T-helper 2 cell (primary cell): ENCODE results near the gene USP40.

Experiments
- DNase-seq, 5 experiments: peaks; one replicate each; pipeline versions ENCODE4 v3.0.0 to v3.0.0-alpha.2; 2012 to 2022

The USP40 gene

GRCh38 chr2:233458031-233458610, 108.5 kb downstream of the USP40 start:
- DNase-seq: no peak

GRCh38 chr2:233457356-233457755, 109.2 kb downstream of the USP40 start:
- no peak for DNase-seq

- DNase-seq: no peak
Measured at GRCh38 chr2:233456934-233457333, 109.6 kb downstream of the USP40 start.

DNA sequence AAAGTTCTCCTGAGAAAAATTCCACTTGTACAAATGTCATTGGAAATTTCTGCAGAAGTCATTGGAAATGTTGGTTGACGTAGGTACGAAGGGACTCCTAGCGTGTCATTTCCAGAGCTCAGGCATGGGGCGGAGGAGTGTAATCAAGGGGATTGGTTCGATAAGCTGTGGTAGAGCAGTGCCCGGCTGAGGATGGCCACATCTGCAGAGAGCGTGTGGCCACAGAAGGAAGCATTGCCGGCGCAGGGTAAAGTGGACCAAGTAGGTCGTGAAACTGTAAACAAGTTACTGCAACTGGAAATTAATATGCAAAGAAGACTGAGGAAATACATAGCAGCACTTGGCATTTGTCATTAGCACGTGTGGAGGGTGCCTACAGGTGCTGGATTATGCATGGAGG, 110.5 kb downstream of the USP40 start:
- DNase-seq: no peak

- DNase-seq: no peak
Measured at GRCh38 chr2:233455491-233455890, 111.1 kb downstream of the USP40 start.

- DNase-seq: no peak
Measured at GRCh38 chr2:233455006-233455405, 111.6 kb downstream of the USP40 start.

GRCh38 chr2:233453916-233454315, 112.7 kb downstream of the USP40 start:
- no peak for DNase-seq

- no peak for DNase-seq
Measured at GRCh38 chr2:233453111-233453915, 113.3 kb downstream of the USP40 start.

DNA sequence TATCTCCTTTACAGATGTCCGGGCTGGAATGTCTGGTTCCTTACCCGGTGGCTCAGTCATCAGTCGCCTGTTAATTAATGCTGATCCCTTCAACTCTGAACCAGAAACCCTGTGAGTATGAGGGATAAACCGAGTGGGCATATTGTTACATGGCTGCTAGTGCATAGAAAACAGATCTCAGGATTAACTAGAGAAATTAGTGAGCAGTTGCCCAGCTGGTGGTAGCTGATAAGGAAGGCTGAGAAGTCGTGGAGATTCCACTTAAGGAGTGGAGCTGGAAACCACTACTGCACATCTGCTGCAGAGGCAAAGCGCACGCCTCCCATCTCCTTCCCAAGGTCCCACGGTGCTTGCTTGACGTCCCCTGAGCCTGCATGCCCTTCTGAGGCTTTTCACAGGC, 114.6 kb downstream of the USP40 start:
- DNase-seq: no peak

DNA sequence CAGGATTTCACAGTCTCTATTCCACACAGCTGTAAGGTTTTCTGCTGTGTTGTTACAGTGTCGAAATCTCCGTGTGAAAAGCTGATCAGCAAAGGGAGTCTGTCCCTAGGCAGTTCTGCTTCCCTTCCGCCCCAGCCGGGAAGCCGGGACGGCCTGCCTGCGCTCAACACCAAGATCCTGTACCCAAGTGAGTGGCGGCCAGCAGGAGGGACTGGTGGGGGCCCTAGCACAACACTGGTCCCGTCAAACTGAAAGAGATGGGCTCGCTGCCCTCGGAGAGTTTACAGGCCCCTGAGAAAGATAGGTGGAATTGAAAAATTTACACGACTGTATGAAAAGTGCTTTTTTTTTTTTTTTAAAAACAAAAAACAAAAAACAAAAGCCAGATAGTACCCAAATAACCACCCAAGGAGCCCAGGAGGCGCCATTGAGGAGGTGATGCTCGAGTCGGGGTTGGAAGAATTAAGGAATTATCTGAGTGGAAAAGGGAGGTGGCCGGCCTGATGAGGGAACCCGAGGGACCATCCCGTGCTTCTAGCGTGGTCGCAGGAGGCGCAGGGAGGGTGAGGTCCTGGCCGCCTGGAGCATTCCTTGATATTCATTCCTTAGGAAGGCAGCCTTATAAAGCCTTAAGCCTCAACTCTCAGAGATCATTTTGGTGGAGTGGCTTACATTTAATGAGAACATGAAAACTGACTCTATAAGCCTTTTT, 115.6 kb downstream of the USP40 start:
- no peak for DNase-seq

- no peak for DNase-seq
Measured at GRCh38 chr2:233449921-233450863, 116.4 kb downstream of the USP40 start.

- DNase-seq: no peak
Measured at GRCh38 chr2:233449081-233449901, 117.3 kb downstream of the USP40 start.

GRCh38 chr2:233448575-233448974, 118.0 kb downstream of the USP40 start:
- peak in 1 of 5 experiments; percentile 24 for DNase-seq

- peak in 1 of 5 experiments; percentile 32 for DNase-seq
Measured at GRCh38 chr2:233448220-233448559, 118.4 kb downstream of the USP40 start.

- DNase-seq: no peak
Measured at GRCh38 chr2:233447506-233448219, 118.9 kb downstream of the USP40 start.

DNA sequence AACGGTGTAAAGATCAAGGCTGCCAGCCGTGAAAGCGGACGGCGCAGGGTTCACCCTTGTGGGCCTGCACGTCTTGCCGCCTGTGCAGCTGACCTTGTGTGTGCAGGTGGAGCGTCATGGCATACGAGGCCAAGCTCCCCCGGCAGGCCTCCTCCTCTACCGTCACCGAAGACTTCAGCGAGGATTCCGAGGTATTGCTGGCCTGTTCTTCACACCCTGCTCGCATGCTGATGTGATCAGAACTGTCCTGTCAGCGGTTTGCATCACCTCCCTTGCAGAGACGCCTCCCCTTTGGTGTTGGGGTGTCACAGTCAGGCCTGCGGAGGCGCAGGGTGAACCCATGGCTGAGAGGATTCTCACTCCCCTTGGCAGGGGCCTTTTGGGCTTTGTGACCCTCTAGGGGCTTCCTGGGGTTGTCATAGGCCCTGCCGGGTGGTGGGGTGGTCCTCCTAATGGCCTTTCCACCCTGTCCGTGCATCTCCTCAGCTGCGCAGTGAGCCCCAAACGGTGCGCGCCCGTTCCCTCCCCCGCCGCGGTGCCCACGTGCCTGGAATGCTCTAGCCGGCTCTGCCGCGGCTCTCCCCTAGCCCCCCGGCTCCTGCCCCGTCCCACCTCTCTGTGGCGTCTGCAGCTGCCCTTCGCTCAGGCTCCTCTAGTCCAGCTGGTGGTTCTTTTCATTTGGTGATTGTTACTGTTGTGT, 119.8 kb downstream of the USP40 start:
- DNase-seq: no peak

GRCh38 chr2:233446121-233446520, 120.5 kb downstream of the USP40 start:
- no peak for DNase-seq

- DNase-seq: no peak
Measured at GRCh38 chr2:233445152-233445830, 121.3 kb downstream of the USP40 start.

DNA sequence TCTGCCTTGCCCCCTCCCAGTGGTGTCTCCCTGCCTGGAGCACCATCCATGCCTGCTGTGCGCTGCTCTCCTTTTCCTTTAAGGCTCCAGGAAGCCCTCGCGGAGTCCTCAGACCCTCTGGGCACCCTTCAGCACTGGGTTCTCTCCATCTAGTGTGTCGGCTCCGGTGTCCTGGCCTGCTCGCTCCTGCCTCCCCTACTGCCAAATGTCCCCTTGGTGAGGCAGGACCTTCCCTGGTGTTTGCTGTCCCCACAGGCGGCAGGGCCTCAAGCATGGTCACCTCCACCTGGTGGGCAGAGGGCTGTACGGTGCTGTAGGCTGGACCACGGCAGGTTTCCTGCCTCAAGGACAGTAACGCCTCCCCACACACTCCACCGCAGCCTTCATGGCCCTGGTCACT, 122.1 kb downstream of the USP40 start:
- DNase-seq: no peak
